Smooth muscle cell (in vitro differentiated cells): ENCODE measurements around the gene SLC23A1. TPM values are rescaled to one million over a fixed set of nuclear protein-coding genes. Genes with fewer than 3 reads are reported as not detected.

ENCODE experiments used
- DNase-seq: peaks from one replicate; lab custom pipeline; 2025; ENCODE audit not compliant: unreplicated experiment; lab: John Stamatoyannopoulos, UW
- H2AFZ ChIP-seq: fragments of 200-600 bp; sonication (generic); 2 replicates; pipeline ENCODE4 v1.6.0; 2016; ENCODE audit warnings: antibody characterized with exemption, low read depth, mild to moderate bottlenecking
- H3F3A ChIP-seq: fragments of 200-600 bp; sonication (generic); 2 replicates; pipeline ENCODE4 v1.6.0; 2017; ENCODE audit warnings: antibody characterized with exemption, low read depth
- H3K27ac ChIP-seq: fragments of 200-600 bp; sonication (generic); 2 replicates; pipeline ENCODE4 v1.5.1; 2016; ENCODE audit warnings: low read depth, mild to moderate bottlenecking
- H3K27me3 ChIP-seq: fragments of 200-600 bp; sonication (generic); 2 replicates; pipeline ENCODE4 v1.6.1; 2016; ENCODE audit warnings: low read depth, mild to moderate bottlenecking
- H3K36me3 ChIP-seq: fragments of 200-600 bp; sonication (generic); 2 replicates; pipeline ENCODE4 v1.5.1; 2016; ENCODE audit warnings: low read depth
- H3K4me1 ChIP-seq: fragments of 200-600 bp; sonication (generic); 2 replicates; pipeline ENCODE4 v1.5.1; 2016; ENCODE audit warnings: low read depth
- H3K4me2 ChIP-seq: fragments of 200-600 bp; sonication (generic); 2 replicates; pipeline ENCODE4 v1.6.0; 2016; ENCODE audit warnings: mild to moderate bottlenecking
- H3K4me3 ChIP-seq: fragments of 200-600 bp; sonication (generic); 2 replicates; pipeline ENCODE4 v1.5.1; 2016; ENCODE audit warnings: mild to moderate bottlenecking
- H3K79me2 ChIP-seq: fragments of 200-600 bp; sonication (generic); 2 replicates; pipeline ENCODE4 v1.6.0; 2016; ENCODE audit warnings: low read depth, mild to moderate bottlenecking
- H3K9ac ChIP-seq: fragments of 200-600 bp; sonication (generic); 2 replicates; pipeline ENCODE4 v1.6.0; 2016; ENCODE audit warnings: low read depth
- H3K9me3 ChIP-seq: fragments of 200-600 bp; sonication (generic); replicated peaks from 2 replicates; pipeline ENCODE4 v1.5.1; 2016; ENCODE audit warnings: low read depth
- H4K20me1 ChIP-seq: fragments of 200-600 bp; sonication (generic); 2 replicates; pipeline ENCODE4 v1.6.0; 2016; ENCODE audit warnings: low read depth
- CTCF ChIP-seq: fragments of 200-600 bp; sonication (generic); IDR thresholded peaks from 2 replicates; pipeline ENCODE4 v1.5.1; 2017; ENCODE audit warnings: borderline replicate concordance, mild to moderate bottlenecking, antibody characterized with exemption; ENCODE audit not compliant: insufficient read depth, poor library complexity, severe bottlenecking
- WGBS: methylation state at CpG from one replicate; pipeline ENCODE4 v1.1.7; 2016; ENCODE audit warnings: low lambda C conversion rate; 5-methylcytosine and 5-hydroxymethylcytosine counted together
- polyA plus RNA-seq: library from polyadenylated mRNA; unstranded; fragments of >200 nt; fragmentation: Nextera tagmentation; extraction: Ambion mirVana; gene quantifications from 2 replicates; pipeline ENCODE4 v1.2.1, GENCODE V29; 2016
- total RNA-seq: library from RNA; depleted of rRNA; stranded (reverse); fragments of >200 nt; gene quantifications from 2 replicates; pipeline ENCODE4 v1.2.3, GENCODE V29; 2014

The SLC23A1 gene
- total and polyA plus RNA-seq, 2 experiments from 2014 or later: 0.22 TPM; not detected in 1

- H3K79me2 ChIP-seq: peaks cover 3% of the 10 kb centered on the region
- no peak overlapping the region for H2AFZ ChIP-seq
- H3K36me3 ChIP-seq: peaks cover 2% of the 10 kb centered on the region
- no peak for TF ChIP-seq CTCF
- no peak overlapping the region for H3K27ac ChIP-seq
- H3K9ac ChIP-seq: no peak overlapping the region
- H4K20me1 ChIP-seq: peaks cover 27% of the 10 kb centered on the region
- no peaks in the 10 kb centered on the region for H3F3A ChIP-seq
- no peaks in the 10 kb centered on the region for H3K27me3 ChIP-seq
- H3K4me3 ChIP-seq: no peak overlapping the region
- no peaks in the 10 kb centered on the region for H3K4me1 ChIP-seq
- DNase-seq: no peak
- H3K4me2 ChIP-seq: no peak overlapping the region
- WGBS: 92% methylated on average over 7 of the region's 7 CpGs
- no peaks in the 10 kb centered on the region for H3K9me3 ChIP-seq
Measured at GRCh38 chr5:139371482-139372435, 11.3 kb downstream of the SLC23A1 start.

GRCh38 chr5:139369181-139369580 lies 13.9 kb downstream of the SLC23A1 start:
- Histone ChIP-seq H2AFZ (no peak overlapping the region), H3K79me2 (peaks cover 8% of the 10 kb centered on the region), H3K4me3 (no peak overlapping the region), H3K27ac (no peak overlapping the region), H3K9ac (no peak overlapping the region), H3K27me3 (no peaks in the 10 kb centered on the region), H4K20me1 (peaks cover 51% of the 10 kb centered on the region), H3K4me2 (no peak overlapping the region), H3K9me3 (no peaks in the 10 kb centered on the region), H3K4me1 (no peaks in the 10 kb centered on the region), H3F3A (no peaks in the 10 kb centered on the region), H3K36me3 (peaks cover 12% of the 10 kb centered on the region)
- DNase-seq: no peak
- TF ChIP-seq CTCF: no peak
- 97% methylated on average over 1 of the region's 1 CpG for WGBS

GRCh38 chr5:139368613-139369012 lies 14.5 kb downstream of the SLC23A1 start:
- Histone ChIP-seq H3K79me2 (peaks cover 8% of the 10 kb centered on the region), H3K36me3 (peaks cover 18% of the 10 kb centered on the region), H3F3A (no peaks in the 10 kb centered on the region), H3K4me3 (no peak overlapping the region), H3K9ac (no peak overlapping the region), H4K20me1 (peaks cover 56% of the 10 kb centered on the region), H2AFZ (no peak overlapping the region), H3K27ac (no peak overlapping the region), H3K4me2 (no peak overlapping the region), H3K9me3 (no peaks in the 10 kb centered on the region), H3K4me1 (no peaks in the 10 kb centered on the region), H3K27me3 (no peaks in the 10 kb centered on the region)
- DNase-seq: no peak
- no peak for TF ChIP-seq CTCF
- WGBS: 94% methylated on average over 2 of the region's 2 CpGs

GRCh38 chr5:139364466-139364865 lies 18.6 kb downstream of the SLC23A1 start:
- Histone ChIP-seq H3K4me2 (no peak overlapping the region), H3K79me2 (peaks cover 47% of the 10 kb centered on the region), H3K4me1 (no peaks in the 10 kb centered on the region)

More at GRCh38 chr5:139364466-139364865, 18.6 kb downstream of the SLC23A1 start:
- Histone ChIP-seq H3F3A (no peaks in the 10 kb centered on the region), H2AFZ (no peak overlapping the region), H3K27me3 (no peaks in the 10 kb centered on the region), H3K4me3 (no peak overlapping the region), H3K36me3 (peaks cover 20% of the 10 kb centered on the region), H3K27ac (peak overlapping the region; percentile 13), H3K9ac (no peak overlapping the region), H3K9me3 (no peaks in the 10 kb centered on the region), H4K20me1 (peaks cover 84% of the 10 kb centered on the region)
- no peak for TF ChIP-seq CTCF
- DNase-seq: no peak
- WGBS: 61% methylated on average over 2 of the region's 2 CpGs
